CD4-positive, alpha-beta T cell treated with Interleukin-4 for 1 hour (primary cell): Measurements from ENCODE around the gene TEX12.

Experiments
- DNase-seq, 2 donors: peaks; one replicate each; pipeline ENCODE4 v3.0.0-alpha.2; 2020 to 2022

The TEX12 gene

GRCh38 chr11:112213753-112214152, 46.6 kb downstream of the TEX12 start:
- DNase-seq: no peak

GRCh38 chr11:112215621-112216020, 48.4 kb downstream of the TEX12 start:
- no peak for DNase-seq

GRCh38 chr11:112216561-112217105, 49.5 kb downstream of the TEX12 start:
- no peak for DNase-seq

- peak; percentile 58 to 81 for DNase-seq
Measured at GRCh38 chr11:112219476-112220232, 52.5 kb downstream of the TEX12 start.

- no peak for DNase-seq
Measured at GRCh38 chr11:112221274-112221835, 54.2 kb downstream of the TEX12 start.
